Mesenchymal stem cell (in vitro differentiated cells and primary cell): Measurements from ENCODE around the gene TRO. TPM values are rescaled to one million over a fixed set of nuclear protein-coding genes. Genes with fewer than 3 reads are reported as not detected.

Experiments
- DNase-seq: peaks from one replicate; pipeline ENCODE4 v3.0.0-alpha.2; 2013
- H2AFZ ChIP-seq: one replicate; pipeline ENCODE4 v1.6.1; 2013; ENCODE audit warnings: low read depth, mild to moderate bottlenecking, control low read depth, inconsistent platforms, low read length, moderate library complexity
- H2AK5ac ChIP-seq: 2 replicates; pipeline ENCODE4 v1.6.1; 2013; ENCODE audit warnings: low read length, moderate library complexity, mild to moderate bottlenecking, inconsistent platforms; ENCODE audit not compliant: severe bottlenecking
- H2BK120ac ChIP-seq: one replicate; pipeline ENCODE4 v1.6.1; 2013; ENCODE audit warnings: low read depth, mild to moderate bottlenecking, inconsistent platforms, low read length, moderate library complexity
- H2BK12ac ChIP-seq, 2 experiments: one replicate each; pipeline ENCODE4 v1.6.1; 2013; ENCODE audit warnings: inconsistent platforms in 2 of 2, low read length in 2 of 2, mild to moderate bottlenecking in 2 of 2, moderate library complexity in 2 of 2, control low read depth in 1 of 2
- H2BK15ac ChIP-seq: one replicate; pipeline ENCODE4 v1.6.1; 2013; ENCODE audit warnings: mild to moderate bottlenecking, low read depth, inconsistent platforms; ENCODE audit not compliant: poor library complexity, severe bottlenecking
- H2BK5ac ChIP-seq: 2 replicates; pipeline ENCODE4 v1.6.1; 2013; ENCODE audit warnings: low read depth, mild to moderate bottlenecking, low read length, control low read depth, inconsistent platforms; ENCODE audit not compliant: poor library complexity, severe bottlenecking
- H3K14ac ChIP-seq, 2 experiments: one replicate each; pipeline ENCODE4 v1.6.1; 2013; ENCODE audit warnings: inconsistent platforms in 2 of 2, low read length in 2 of 2, control low read depth in 1 of 2, mild to moderate bottlenecking in 1 of 2, moderate library complexity in 1 of 2
- H3K18ac ChIP-seq, 2 experiments: one replicate each; pipeline ENCODE4 v1.6.1; 2013; ENCODE audit warnings: inconsistent platforms in 2 of 2, low read length in 2 of 2, control low read depth in 1 of 2, low read depth in 1 of 2, mild to moderate bottlenecking in 1 of 2
- H3K23ac ChIP-seq, 2 experiments: one replicate each; pipeline ENCODE4 v1.6.1; 2013; ENCODE audit warnings: inconsistent platforms in 2 of 2, low read length in 2 of 2, mild to moderate bottlenecking in 2 of 2, moderate library complexity in 2 of 2, control low read depth in 1 of 2
- H3K27ac ChIP-seq: 2 replicates; pipeline ENCODE4 v1.5.1; 2013; ENCODE audit warnings: mild to moderate bottlenecking, moderate library complexity, low read length, control low read depth, inconsistent platforms; ENCODE audit not compliant: poor library complexity, severe bottlenecking
- H3K27me3 ChIP-seq, 2 experiments: 2 replicates each; pipeline versions ENCODE4 v1.6.1 to v1.7.0; 2013; ENCODE audit warnings: low read length in 2 of 2, mild to moderate bottlenecking in 2 of 2, moderate library complexity in 2 of 2, control low read depth in 1 of 2, inconsistent platforms in 1 of 2; ENCODE audit not compliant: control insufficient read depth in 1 of 2, insufficient read depth in 1 of 2
- H3K36me3 ChIP-seq, 2 experiments: 2 replicates each; pipeline versions ENCODE4 v1.6.1 to v1.7.0; 2013; ENCODE audit warnings: low read length in 2 of 2, control low read depth in 1 of 2, inconsistent platforms in 1 of 2, low read depth in 1 of 2, mild to moderate bottlenecking in 1 of 2; ENCODE audit not compliant: insufficient read depth in 2 of 2, control insufficient read depth in 1 of 2
- H3K4ac ChIP-seq, 2 experiments: one replicate each; pipeline ENCODE4 v1.6.1; 2013; ENCODE audit warnings: inconsistent platforms in 2 of 2, low read length in 2 of 2, mild to moderate bottlenecking in 2 of 2, moderate library complexity in 2 of 2, control low read depth in 1 of 2, low read depth in 1 of 2
- H3K4me1 ChIP-seq: 2 replicates; pipeline ENCODE4 v1.6.1; 2013; ENCODE audit warnings: low read depth, low read length, control low read depth; ENCODE audit not compliant: control insufficient read depth, insufficient read depth
- H3K4me2 ChIP-seq: 2 replicates; pipeline ENCODE4 v1.6.1; 2013; ENCODE audit warnings: low read length, mild to moderate bottlenecking, inconsistent platforms; ENCODE audit not compliant: poor library complexity, severe bottlenecking
- H3K4me3 ChIP-seq, 2 experiments: 2 replicates each; pipeline versions ENCODE4 v1.5.1 to v1.7.0; 2013; ENCODE audit warnings: low read length in 2 of 2, mild to moderate bottlenecking in 2 of 2, control low read depth in 1 of 2, low read depth in 1 of 2; ENCODE audit not compliant: insufficient read depth in 1 of 2
- H3K79me1 ChIP-seq: replicated peaks from 2 replicates; pipeline ENCODE4 v1.6.1; 2013; ENCODE audit warnings: mild to moderate bottlenecking, control low read depth, low read length, inconsistent platforms; ENCODE audit not compliant: poor library complexity, severe bottlenecking
- H3K9ac ChIP-seq: 2 replicates; pipeline ENCODE4 v1.7.0; 2013; ENCODE audit warnings: mild to moderate bottlenecking, low read length, moderate library complexity
- H3K9me3 ChIP-seq: 2 replicates; pipeline ENCODE4 v1.7.0; 2013; ENCODE audit warnings: mild to moderate bottlenecking, low read length; ENCODE audit not compliant: control insufficient read depth
- H4K8ac ChIP-seq: one replicate; pipeline ENCODE4 v1.6.1; 2013; ENCODE audit warnings: inconsistent platforms, mild to moderate bottlenecking, low read length, moderate library complexity
- H4K91ac ChIP-seq: one replicate; pipeline ENCODE4 v1.6.1; 2013; ENCODE audit warnings: mild to moderate bottlenecking, low read length, inconsistent platforms
- WGBS: methylation state at CpG from one replicate; pipeline ENCODE4 v1.1.7; 2013; ENCODE audit warnings: mixed read lengths; 5-methylcytosine and 5-hydroxymethylcytosine counted together
- small RNA-seq: library from polyadenylated mRNA; stranded (forward); fragments of <200 nt; extraction: miRNeasy Mini kit (QIAGEN cat#:217004); gene quantifications from one replicate; pipeline ENCODE3, GENCODE V24; 2013; ENCODE audit warnings: low read depth

TRO gene

DNA sequence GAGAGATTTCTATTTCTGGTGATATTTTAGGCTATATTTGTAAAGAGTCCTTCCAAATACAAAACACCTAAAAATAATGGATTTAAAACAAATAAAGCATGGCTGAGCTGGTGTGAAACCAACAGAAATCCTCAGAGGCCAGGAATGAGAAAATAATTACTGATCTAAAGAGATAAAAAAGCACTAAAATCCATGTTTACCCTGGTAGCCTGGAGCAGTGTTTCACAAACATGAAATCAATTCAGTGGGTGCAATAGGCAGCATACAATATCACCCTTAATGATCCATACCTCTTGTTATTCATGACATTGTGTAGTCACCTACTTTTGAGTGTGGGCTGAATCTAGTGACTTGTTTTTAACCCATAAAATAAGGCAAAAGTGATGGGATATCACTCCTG lies 58.8 kb downstream of the TRO start:
- Histone ChIP-seq H3K23ac (no peak overlapping the region), H3K4me3 (no peak overlapping the region), H4K8ac (no peak overlapping the region), H3K4me2 (no peak overlapping the region), H3K4ac (no peak overlapping the region), H3K9ac (no peak overlapping the region), H3K27me3 (peaks cover 0 to 4% of the 10 kb centered on the region in 2 experiments), H2BK15ac (no peak overlapping the region), H2BK120ac (no peak overlapping the region), H3K79me1 (no peaks in the 10 kb centered on the region), H3K4me1 (no peaks in the 10 kb centered on the region), H3K27ac (no peak overlapping the region), H4K91ac (no peak overlapping the region), H3K9me3 (peaks cover 5% of the 10 kb centered on the region), H2BK5ac (no peak overlapping the region), H3K36me3 (no peaks in the 10 kb centered on the region), H3K14ac (no peak overlapping the region), H2AFZ (no peak overlapping the region), H3K18ac (no peak overlapping the region), H2AK5ac (no peak overlapping the region), H2BK12ac (no peak overlapping the region)
- no peak for DNase-seq

- no peaks in the 10 kb centered on the region for H3K79me1 ChIP-seq
- H4K91ac ChIP-seq, result no peak overlapping the region
- H3K36me3 ChIP-seq, result no peaks in the 10 kb centered on the region
- no peak overlapping the region for H2BK120ac ChIP-seq
- no peak overlapping the region for H3K4me3 ChIP-seq
- H3K4me2 ChIP-seq, result no peak overlapping the region
- H2BK5ac ChIP-seq, result no peak overlapping the region
- no peak overlapping the region for H3K14ac ChIP-seq
- H4K8ac ChIP-seq, result no peak overlapping the region
- H2BK15ac ChIP-seq, result no peak overlapping the region
- peaks cover 0 to 4% of the 10 kb centered on the region in 2 experiments for H3K27me3 ChIP-seq
- no peak overlapping the region for H3K18ac ChIP-seq
- H2BK12ac ChIP-seq, result no peak overlapping the region
- no peak overlapping the region for H2AK5ac ChIP-seq
- no peak for DNase-seq
- H3K23ac ChIP-seq, result no peak overlapping the region
- no peak overlapping the region for H3K4ac ChIP-seq
- H3K9me3 ChIP-seq, result peaks cover 5% of the 10 kb centered on the region
- WGBS, result 84% methylated on average over 3 of the region's 6 CpGs
- H2AFZ ChIP-seq, result no peak overlapping the region
- no peak overlapping the region for H3K9ac ChIP-seq
- H3K4me1 ChIP-seq, result no peaks in the 10 kb centered on the region
- H3K27ac ChIP-seq, result no peak overlapping the region
These were observed 59.7 kb downstream of the TRO start for GRCh38 chrX:54980334-54980733.

Small RNA genes within 50 kb of the gene (small RNA-seq; reads per million reads assigned to genes)
- gene RF00614, result not detected
